Gastrocnemius medialis (tissue), 4 donors: ENCODE measurements around the gene ZIC5. TPM values are rescaled to one million over a fixed set of nuclear protein-coding genes. Genes with fewer than 3 reads are reported as not detected.

Source experiments
- ATAC-seq, 2 donors: fragments of 150-250 bp; one replicate each; pipeline ENCODE4 v1.9.1; 2016
- DNase-seq, 2 donors: peaks; one replicate each; pipeline ENCODE4 v3.0.0-alpha.2; 2019
- H3K27ac ChIP-seq, 4 donors: fragments of 200-600 bp; sonication (generic); 1 replicate in 1 of 4; 2 replicates in 3 of 4; pipeline ENCODE4 v1.5.1; 2016 to 2018; ENCODE audit warnings: mild to moderate bottlenecking in 2 of 4, moderate library complexity in 1 of 4
- H3K27me3 ChIP-seq, 3 donors: fragments of 200-600 bp; sonication (generic) in 2 of 3; 1 replicate in 1 of 3; 2 replicates in 2 of 3; pipeline versions ENCODE4 v1.5.1 to v1.6.0; 2016 to 2019; ENCODE audit warnings: mild to moderate bottlenecking in 1 of 3, moderate library complexity in 1 of 3
- H3K36me3 ChIP-seq, 2 donors: fragments of 200-600 bp; sonication (generic) in 1 of 2; one replicate each; pipeline ENCODE4 v1.5.1; 2017 to 2018
- H3K4me1 ChIP-seq, 2 donors: fragments of 200-600 bp; sonication (generic) in 1 of 2; one replicate each; pipeline ENCODE4 v1.5.1; 2016 to 2017; ENCODE audit warnings: mild to moderate bottlenecking in 2 of 2
- H3K4me3 ChIP-seq, 4 donors: fragments of 200-600 bp; sonication (generic) in 3 of 4; 1 replicate in 1 of 4; 2 replicates in 3 of 4; pipeline ENCODE4 v1.5.1; 2016 to 2019; ENCODE audit warnings: mild to moderate bottlenecking in 2 of 4
- H3K9me3 ChIP-seq, 3 donors: fragments of 200-600 bp; sonication (generic) in 2 of 3; 1 replicate in 1 of 3; 2 replicates in 2 of 3; pipeline ENCODE4 v1.5.1; 2016 to 2019
- CTCF ChIP-seq, 5 experiments: fragments of 450-650 bp in 3 of 5; fragments of 200-600 bp in 2 of 5; sonication (generic) in 2 of 5; IDR thresholded peaks in 4 of 5; conservative IDR thresholded peaks in 1 of 5; 1 replicate in 4 of 5; 2 replicates in 1 of 5; pipeline ENCODE4 v1.5.1; 2016 to 2019; ENCODE audit warnings: antibody characterized with exemption in 5 of 5, mild to moderate bottlenecking in 3 of 5, moderate library complexity in 3 of 5
- POLR2A ChIP-seq, 2 donors: fragments of 450-650 bp; IDR thresholded peaks; one replicate each; pipeline ENCODE4 v1.6.1; 2017; ENCODE audit warnings: antibody characterized with exemption in 2 of 2, mild to moderate bottlenecking in 2 of 2, moderate library complexity in 2 of 2
- in situ Hi-C, 4 donors: fragments of 200-750 bp; cut with MboI; loops; one replicate each; pipeline versions ENCODE4 v1.15.0 to v1.8.0; 2017; ENCODE audit warnings: low sequenced_read_pairs in 4 of 4
- intact Hi-C: fragments of 100-400 bp; cut with DNase I; formaldehyde crosslinking; loops from one replicate; pipeline ENCODE4 v1.15.1; 2023; ENCODE audit warnings: low total_unique reads
- total RNA-seq, 4 donors: library from RNA; depleted of rRNA; stranded (reverse); fragments of >200 nt; gene quantifications; one replicate each; pipeline versions ENCODE4 v1.1.0 to v1.2.3, GENCODE V29; 2016

Gene ZIC5
- total RNA-seq, 4 donors from 2014 or later = not detected

- intact Hi-C loops = loop anchor here (5.0 kb wide), 1 partner anchor 39 kb away; no protein-coding TSS in a partner anchor
- ATAC-seq (no peak), DNase-seq (no peak)
- no peak for TF ChIP-seq CTCF (IDR thresholded peaks at IDR 0.05 in 4 of 5, conservative IDR thresholded peaks at IDR 0.05 in 1 of 5)
- TF ChIP-seq POLR2A (IDR thresholded peaks at IDR 0.05) = no peak
- H3K36me3 ChIP-seq = no peaks in the 10 kb centered on the region
- H3K9me3 ChIP-seq = no peaks in the 10 kb centered on the region
- no peak overlapping the region for H3K4me3 ChIP-seq
- in situ Hi-C loops = no loop called here
- H3K4me1 ChIP-seq = peaks cover 24 to 27% of the 10 kb centered on the region in 2 donors
- H3K27me3 ChIP-seq = peaks cover 93 to 99% (median 98%) of the 10 kb centered on the region in 3 donors
- H3K27ac ChIP-seq = no peak overlapping the region
Measured at GRCh38 chr13:99958406-99959126, 13.0 kb downstream of the ZIC5 start.

- no peak for ATAC-seq
- no peaks in the 10 kb centered on the region for H3K9me3 ChIP-seq
- in situ Hi-C loops = no loop called here
- no peak overlapping the region for H3K27ac ChIP-seq
- H3K4me3 ChIP-seq = peak overlapping the region; percentile 4 to 47 (median 24)
- no peaks in the 10 kb centered on the region for H3K36me3 ChIP-seq
- intact Hi-C loops = loop anchor here (5.0 kb wide), 1 partner anchor 41 kb away; no protein-coding TSS in a partner anchor
- TF ChIP-seq POLR2A (IDR thresholded peaks at IDR 0.05) (no peak), CTCF (IDR thresholded peaks at IDR 0.05 in 4 of 5, conservative IDR thresholded peaks at IDR 0.05 in 1 of 5) (no peak)
- peaks cover 24 to 27% of the 10 kb centered on the region in 2 donors for H3K4me1 ChIP-seq
- peaks cover 81 to 95% (median 95%) of the 10 kb centered on the region in 3 donors for H3K27me3 ChIP-seq
- no peak for DNase-seq
Measured at GRCh38 chr13:99956473-99957349, 14.9 kb downstream of the ZIC5 start.

GRCh38 chr13:99955747-99956472, 15.7 kb downstream of the ZIC5 start:
- peaks cover 73 to 95% (median 87%) of the 10 kb centered on the region in 3 donors for H3K27me3 ChIP-seq
- no peaks in the 10 kb centered on the region for H3K36me3 ChIP-seq
- no peak for TF ChIP-seq POLR2A (IDR thresholded peaks at IDR 0.05)
- no peak for TF ChIP-seq CTCF (IDR thresholded peaks at IDR 0.05 in 4 of 5, conservative IDR thresholded peaks at IDR 0.05 in 1 of 5)
- ATAC-seq (no peak), DNase-seq (no peak)
- intact Hi-C loops (loop anchor here (5.0 kb wide), 1 partner anchor 41 kb away; no protein-coding TSS in a partner anchor), in situ Hi-C loops (no loop called here)
- no peaks in the 10 kb centered on the region for H3K9me3 ChIP-seq
- peak overlapping the region; percentile 21 to 47 (median 26) for H3K4me3 ChIP-seq
- H3K27ac ChIP-seq = no peak overlapping the region
- peaks cover 24 to 27% of the 10 kb centered on the region in 2 donors for H3K4me1 ChIP-seq

- Histone ChIP-seq H3K9me3 (no peaks in the 10 kb centered on the region), H3K4me3 (peak overlapping the region in 1 of 4 donors; percentile 47), H3K36me3 (no peaks in the 10 kb centered on the region), H3K27me3 (peaks cover 72 to 93% (median 89%) of the 10 kb centered on the region in 3 donors), H3K27ac (no peak overlapping the region), H3K4me1 (peaks cover 24 to 26% of the 10 kb centered on the region in 2 donors)
- in situ Hi-C loops = no loop called here
- ATAC-seq (no peak), DNase-seq (no peak)
- TF ChIP-seq POLR2A (IDR thresholded peaks at IDR 0.05) = no peak
- no peak for TF ChIP-seq CTCF (IDR thresholded peaks at IDR 0.05 in 4 of 5, conservative IDR thresholded peaks at IDR 0.05 in 1 of 5)
- intact Hi-C loops = loop anchor here (5.0 kb wide), 1 partner anchor 42 kb away; no protein-coding TSS in a partner anchor
Measured at GRCh38 chr13:99955107-99955746, 16.3 kb downstream of the ZIC5 start.
